ENCODE data around the gene GREB1.

GREB1 gene

GRCh38 chr2:11543337-11544216 lies 9.7 kb downstream of the GREB1 start:
- TF ChIP-seq, protein P1, sequence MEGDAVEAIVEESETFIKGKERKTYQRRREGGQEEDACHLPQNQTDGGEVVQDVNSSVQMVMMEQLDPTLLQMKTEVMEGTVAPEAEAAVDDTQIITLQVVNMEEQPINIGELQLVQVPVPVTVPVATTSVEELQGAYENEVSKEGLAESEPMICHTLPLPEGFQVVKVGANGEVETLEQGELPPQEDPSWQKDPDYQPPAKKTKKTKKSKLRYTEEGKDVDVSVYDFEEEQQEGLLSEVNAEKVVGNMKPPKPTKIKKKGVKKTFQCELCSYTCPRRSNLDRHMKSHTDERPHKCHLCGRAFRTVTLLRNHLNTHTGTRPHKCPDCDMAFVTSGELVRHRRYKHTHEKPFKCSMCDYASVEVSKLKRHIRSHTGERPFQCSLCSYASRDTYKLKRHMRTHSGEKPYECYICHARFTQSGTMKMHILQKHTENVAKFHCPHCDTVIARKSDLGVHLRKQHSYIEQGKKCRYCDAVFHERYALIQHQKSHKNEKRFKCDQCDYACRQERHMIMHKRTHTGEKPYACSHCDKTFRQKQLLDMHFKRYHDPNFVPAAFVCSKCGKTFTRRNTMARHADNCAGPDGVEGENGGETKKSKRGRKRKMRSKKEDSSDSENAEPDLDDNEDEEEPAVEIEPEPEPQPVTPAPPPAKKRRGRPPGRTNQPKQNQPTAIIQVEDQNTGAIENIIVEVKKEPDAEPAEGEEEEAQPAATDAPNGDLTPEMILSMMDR (IDR thresholded peaks at IDR 0.05; ENCODE audit: low read depth, low read length, missing control alignments): no peak

GRCh38 chr2:11546072-11546471 lies 12.2 kb downstream of the GREB1 start:
- H3K4me3 ChIP-seq (ENCODE audit: low read depth, low read length): no peak overlapping the region
- TF ChIP-seq, protein P1 (IDR thresholded peaks at IDR 0.05; ENCODE audit: low read depth, low read length, missing control alignments): no peak
- no peak for DNase-seq (ENCODE audit: low read depth)

More at GRCh38 chr2:11543337-11544216, 9.7 kb downstream of the GREB1 start:
- no peak for DNase-seq (ENCODE audit: low read depth)
- no peak overlapping the region for H3K4me3 ChIP-seq (ENCODE audit: low read depth, low read length)

- DNase-seq (ENCODE audit: low read depth): no peak
- H3K4me3 ChIP-seq (ENCODE audit: low read depth, low read length): no peak overlapping the region
- TF ChIP-seq, protein P1 (IDR thresholded peaks at IDR 0.05; ENCODE audit: low read depth, low read length, missing control alignments): no peak
These were observed 14.2 kb downstream of the GREB1 start for GRCh38 chr2:11547912-11548497.

- no peak for DNase-seq (ENCODE audit: low read depth)
- H3K4me3 ChIP-seq (ENCODE audit: low read depth, low read length): no peak overlapping the region
- TF ChIP-seq, protein P1 (IDR thresholded peaks at IDR 0.05; ENCODE audit: low read depth, low read length, missing control alignments): no peak
These were observed 16.5 kb downstream of the GREB1 start for GRCh38 chr2:11550302-11550701.

GRCh38 chr2:11550901-11551568 lies 17.2 kb downstream of the GREB1 start:
- no peak overlapping the region for H3K4me3 ChIP-seq (ENCODE audit: low read depth, low read length)
- TF ChIP-seq, protein P1 (IDR thresholded peaks at IDR 0.05; ENCODE audit: low read depth, low read length, missing control alignments): no peak

GRCh38 chr2:11551569-11552259 lies 17.9 kb downstream of the GREB1 start:
- TF ChIP-seq, protein P1 (IDR thresholded peaks at IDR 0.05; ENCODE audit: low read depth, low read length, missing control alignments): no peak
- no peak overlapping the region for H3K4me3 ChIP-seq (ENCODE audit: low read depth, low read length)
- no peak for DNase-seq (ENCODE audit: low read depth)

More at GRCh38 chr2:11550901-11551568, 17.2 kb downstream of the GREB1 start:
- no peak for DNase-seq (ENCODE audit: low read depth)
